Renal cortical epithelial cell (primary cell): Measurements from ENCODE around the gene MFSD12. TPM values are rescaled to one million over a fixed set of nuclear protein-coding genes. Genes with fewer than 3 reads are reported as not detected.

Source experiments
- DNase-seq: peaks from one replicate; pipeline ENCODE4 v3.0.0-alpha.2; 2011; ENCODE audit warnings: low read depth
- total RNA-seq: library from RNA; depleted of rRNA; stranded (reverse); fragments of >200 nt; gene quantifications from 2 replicates; pipeline ENCODE4 v1.2.3, GENCODE V29; 2014

Gene MFSD12
- total RNA-seq, 1 donor from 2014 or later = 227 TPM

GRCh38 chr19:3555653-3556422 is 1.5 kb downstream of the MFSD12 start:
- no peak for DNase-seq

- peak; percentile 74 for DNase-seq
These were observed 2.9 kb downstream of the MFSD12 start for GRCh38 chr19:3554254-3555083.

- no peak for DNase-seq
These were observed 5.6 kb downstream of the MFSD12 start for GRCh38 chr19:3551792-3552095.

- no peak for DNase-seq
These were observed 6.2 kb downstream of the MFSD12 start for GRCh38 chr19:3550947-3551791.

- DNase-seq = no peak
These were observed 7.6 kb downstream of the MFSD12 start for GRCh38 chr19:3549816-3550215.

- no peak for DNase-seq
These were observed 8.8 kb downstream of the MFSD12 start for GRCh38 chr19:3548606-3549005.

- DNase-seq = no peak
These were observed 9.6 kb downstream of the MFSD12 start for GRCh38 chr19:3547767-3548282.

- no peak for DNase-seq
These were observed 10.1 kb downstream of the MFSD12 start for GRCh38 chr19:3547301-3547731.

GRCh38 chr19:3546119-3546518 is 11.3 kb downstream of the MFSD12 start:
- DNase-seq = no peak

- no peak for DNase-seq
These were observed 11.7 kb downstream of the MFSD12 start for GRCh38 chr19:3545669-3546034.

GRCh38 chr19:3544742-3545668 is 12.4 kb downstream of the MFSD12 start:
- DNase-seq = peak; percentile 22

- no peak for DNase-seq
These were observed 13.4 kb downstream of the MFSD12 start for GRCh38 chr19:3544058-3544376.

GRCh38 chr19:3543150-3544057 is 14.0 kb downstream of the MFSD12 start:
- DNase-seq = no peak

- no peak for DNase-seq
These were observed 17.6 kb downstream of the MFSD12 start for GRCh38 chr19:3539756-3540118.

GRCh38 chr19:3538965-3539755 is 18.2 kb downstream of the MFSD12 start, which contains the start of gene TEKTIP1:
TEKTIP1 (plus strand) TSS chr19:3539174; CDS start chr19:3539178, 4 bp downstream.
- no peak for DNase-seq

GRCh38 chr19:3538258-3538929 is 19.0 kb downstream of the MFSD12 start:
- no peak for DNase-seq

- no peak for DNase-seq
These were observed 19.7 kb downstream of the MFSD12 start for GRCh38 chr19:3537438-3538240.

- no peak for DNase-seq
These were observed 20.3 kb downstream of the MFSD12 start for GRCh38 chr19:3537101-3537437.
